HK-2 (cell line): ENCODE data around the gene ROR1.

Source experiments
- DNase-seq: peaks from one replicate; pipeline ENCODE4 v3.0.0-alpha.2; 2018; ENCODE audit not compliant: unreplicated experiment

The ROR1 gene

GRCh38 chr1:64107118-64107519 is 333.3 kb downstream of the ROR1 start:
- no peak for DNase-seq

GRCh38 chr1:64107632-64108031 is 333.8 kb downstream of the ROR1 start:
- DNase-seq, result no peak

GRCh38 chr1:64110924-64111777 is 337.3 kb downstream of the ROR1 start:
- no peak for DNase-seq

- DNase-seq, result peak; percentile 17
Observed at GRCh38 chr1:64111787-64112186, 338.0 kb downstream of the ROR1 start.

- no peak for DNase-seq
Observed at GRCh38 chr1:64112281-64112680, 338.5 kb downstream of the ROR1 start.

- DNase-seq, result no peak
Observed at GRCh38 chr1:64114012-64114525, 340.3 kb downstream of the ROR1 start.

GRCh38 chr1:64116537-64116936 is 342.7 kb downstream of the ROR1 start:
- no peak for DNase-seq

GRCh38 chr1:64117492-64117891 is 343.7 kb downstream of the ROR1 start:
- no peak for DNase-seq

GRCh38 chr1:64121766-64122385 is 348.1 kb downstream of the ROR1 start:
- peak; percentile 22 for DNase-seq

- DNase-seq, result peak; percentile 20
Observed at GRCh38 chr1:64122588-64122987, 348.8 kb downstream of the ROR1 start.

- no peak for DNase-seq
Observed at GRCh38 chr1:64124704-64125440, 351.1 kb downstream of the ROR1 start.

- DNase-seq, result no peak
Observed at GRCh38 chr1:64126581-64126980, 352.8 kb downstream of the ROR1 start.

- DNase-seq, result no peak
Observed at GRCh38 chr1:64127297-64127696, 353.5 kb downstream of the ROR1 start.

- no peak for DNase-seq
Observed at GRCh38 chr1:64129701-64130100, 355.9 kb downstream of the ROR1 start.

- DNase-seq, result no peak
Observed at GRCh38 chr1:64131155-64131554, 357.3 kb downstream of the ROR1 start.

GRCh38 chr1:64133036-64133435 is 359.2 kb downstream of the ROR1 start:
- peak; percentile 86 for DNase-seq

GRCh38 chr1:64135462-64136223 is 361.8 kb downstream of the ROR1 start:
- no peak for DNase-seq

- no peak for DNase-seq
Observed at GRCh38 chr1:64136296-64136695, 362.5 kb downstream of the ROR1 start.

GRCh38 chr1:64136752-64137411 is 363.1 kb downstream of the ROR1 start:
- DNase-seq, result peak; percentile 84

- no peak for DNase-seq
Observed at GRCh38 chr1:64137412-64137803, 363.6 kb downstream of the ROR1 start.

GRCh38 chr1:64139877-64140276 is 366.1 kb downstream of the ROR1 start:
- no peak for DNase-seq
